ENCODE data around the gene LY86. TPM values are rescaled to one million over a fixed set of nuclear protein-coding genes. Genes with fewer than 3 reads are reported as not detected.

The LY86 gene
- total RNA-seq, 1 donor: not detected

DNA sequence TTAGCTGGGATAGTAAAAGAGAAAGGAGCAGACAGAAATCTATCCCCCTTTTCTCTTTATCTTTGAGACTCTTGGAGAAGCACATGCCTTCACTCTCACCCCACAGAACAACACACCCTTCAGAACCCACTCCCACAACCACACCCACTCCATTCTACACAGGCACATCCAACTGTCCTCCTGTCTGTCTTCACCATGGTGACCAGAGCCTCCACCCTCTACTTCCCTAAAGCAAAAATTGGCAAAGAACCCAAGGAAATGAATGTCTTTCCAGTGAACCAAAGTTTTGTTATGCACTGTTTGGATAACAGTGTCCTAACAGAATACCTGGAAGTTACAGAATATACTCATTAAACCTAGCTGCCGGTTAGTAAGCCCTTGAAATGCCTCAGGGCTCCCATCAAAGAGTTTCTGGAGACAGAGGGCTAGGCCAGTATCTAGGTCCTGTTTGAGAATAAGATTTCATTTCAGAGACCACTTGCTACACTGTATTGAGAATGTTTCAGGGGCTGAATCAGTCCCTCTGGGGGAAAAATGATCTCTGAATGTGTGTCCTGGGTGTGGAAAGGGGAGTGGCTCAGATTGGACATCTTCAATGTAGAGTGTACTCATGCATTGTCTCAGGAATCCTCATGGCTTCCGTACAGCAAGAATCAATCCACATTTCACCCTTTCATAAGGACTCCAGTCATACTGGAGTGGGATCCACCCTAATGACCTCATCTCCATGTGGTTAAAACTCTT lies 101.1 kb downstream of the LY86 start:
- TF ChIP-seq, protein P1, sequence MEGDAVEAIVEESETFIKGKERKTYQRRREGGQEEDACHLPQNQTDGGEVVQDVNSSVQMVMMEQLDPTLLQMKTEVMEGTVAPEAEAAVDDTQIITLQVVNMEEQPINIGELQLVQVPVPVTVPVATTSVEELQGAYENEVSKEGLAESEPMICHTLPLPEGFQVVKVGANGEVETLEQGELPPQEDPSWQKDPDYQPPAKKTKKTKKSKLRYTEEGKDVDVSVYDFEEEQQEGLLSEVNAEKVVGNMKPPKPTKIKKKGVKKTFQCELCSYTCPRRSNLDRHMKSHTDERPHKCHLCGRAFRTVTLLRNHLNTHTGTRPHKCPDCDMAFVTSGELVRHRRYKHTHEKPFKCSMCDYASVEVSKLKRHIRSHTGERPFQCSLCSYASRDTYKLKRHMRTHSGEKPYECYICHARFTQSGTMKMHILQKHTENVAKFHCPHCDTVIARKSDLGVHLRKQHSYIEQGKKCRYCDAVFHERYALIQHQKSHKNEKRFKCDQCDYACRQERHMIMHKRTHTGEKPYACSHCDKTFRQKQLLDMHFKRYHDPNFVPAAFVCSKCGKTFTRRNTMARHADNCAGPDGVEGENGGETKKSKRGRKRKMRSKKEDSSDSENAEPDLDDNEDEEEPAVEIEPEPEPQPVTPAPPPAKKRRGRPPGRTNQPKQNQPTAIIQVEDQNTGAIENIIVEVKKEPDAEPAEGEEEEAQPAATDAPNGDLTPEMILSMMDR (IDR thresholded peaks at IDR 0.05; ENCODE audit: insufficient read depth, low read length): no peak
- H3K4me3 ChIP-seq (ENCODE audit: low read depth, low read length): no peak overlapping the region
- DNase-seq (ENCODE audit: low read depth): peak; percentile 75

GRCh38 chr6:6690144-6690483 lies 101.6 kb downstream of the LY86 start:
- no peak for DNase-seq (ENCODE audit: low read depth)
- no peak overlapping the region for H3K4me3 ChIP-seq (ENCODE audit: low read depth, low read length)
- TF ChIP-seq, protein P1 (IDR thresholded peaks at IDR 0.05; ENCODE audit: insufficient read depth, low read length): no peak

- no peak for DNase-seq (ENCODE audit: low read depth)
- TF ChIP-seq, protein P1 (IDR thresholded peaks at IDR 0.05; ENCODE audit: insufficient read depth, low read length): no peak
- no peak overlapping the region for H3K4me3 ChIP-seq (ENCODE audit: low read depth, low read length)
Observed at GRCh38 chr6:6694368-6694780, 105.9 kb downstream of the LY86 start.

GRCh38 chr6:6694825-6695624 lies 106.5 kb downstream of the LY86 start:
- no peak overlapping the region for H3K4me3 ChIP-seq (ENCODE audit: low read depth, low read length)
- TF ChIP-seq, protein P1 (IDR thresholded peaks at IDR 0.05; ENCODE audit: insufficient read depth, low read length): no peak
- peak; percentile 51 for DNase-seq (ENCODE audit: low read depth)

DNA sequence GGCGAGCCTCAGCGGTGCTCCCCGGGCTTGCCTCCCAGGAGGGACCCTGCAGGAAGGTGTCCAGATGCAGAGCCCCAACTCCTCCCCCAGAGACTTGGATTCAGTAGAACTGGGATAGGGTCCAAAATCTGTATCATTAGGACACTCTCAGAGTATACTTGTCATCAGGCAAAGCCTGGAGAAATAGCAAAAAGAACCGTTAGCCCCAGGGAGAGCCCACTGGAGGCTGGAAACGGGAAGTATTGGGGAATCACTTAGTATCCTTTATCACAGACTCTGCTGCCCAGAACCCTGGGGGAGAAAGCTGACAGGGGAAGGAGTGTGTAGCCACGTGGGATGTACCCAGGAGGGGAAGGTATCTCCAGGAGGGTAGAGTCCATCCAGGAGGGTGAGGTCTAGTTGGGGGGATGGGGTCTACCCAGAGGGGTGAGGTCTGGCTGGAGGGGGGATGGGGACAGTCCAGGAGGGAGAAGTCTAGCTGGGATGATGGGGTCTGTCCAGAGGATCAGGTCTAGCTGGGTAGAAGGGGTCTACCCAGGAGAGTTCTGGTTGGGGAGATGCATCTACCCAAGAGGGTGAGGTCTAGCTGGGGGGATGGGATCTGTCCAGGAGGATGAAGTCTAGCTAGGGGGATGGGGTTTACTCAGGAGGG lies 107.2 kb downstream of the LY86 start:
- TF ChIP-seq, protein P1 (IDR thresholded peaks at IDR 0.05; ENCODE audit: insufficient read depth, low read length): no peak
- peak; percentile 61 for DNase-seq (ENCODE audit: low read depth)
- H3K4me3 ChIP-seq (ENCODE audit: low read depth, low read length): no peak overlapping the region

DNA sequence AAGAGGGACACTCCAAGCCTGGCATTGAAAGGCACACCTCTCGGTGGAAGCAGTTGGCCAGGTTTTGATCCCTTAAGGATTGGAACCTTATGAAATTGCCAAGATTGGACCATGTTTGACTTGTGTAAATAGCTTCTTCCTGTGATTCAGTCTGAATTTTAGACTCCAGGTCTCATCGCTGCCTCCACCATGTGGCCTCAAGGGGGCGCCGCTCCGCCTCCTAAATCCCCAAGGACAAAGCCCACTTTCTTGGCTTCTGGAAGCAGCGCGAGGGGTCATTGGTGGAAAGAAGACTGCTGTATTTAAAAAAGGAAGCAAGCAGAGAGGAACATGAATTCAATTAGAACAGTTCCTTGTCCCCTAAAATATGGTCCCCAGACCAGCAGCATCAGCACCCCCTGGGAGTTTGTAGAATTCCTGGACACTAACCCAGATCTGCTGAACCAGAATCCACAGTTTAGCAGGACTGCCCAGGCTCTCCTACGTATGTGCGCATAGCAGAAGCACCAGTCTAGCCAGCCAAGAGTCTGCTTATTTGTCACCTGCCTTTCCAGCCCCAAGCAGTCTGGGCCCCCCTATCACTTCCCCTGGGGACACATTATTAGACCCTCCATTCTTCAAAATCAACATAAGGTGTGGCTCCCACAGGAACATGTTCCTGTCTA lies 108.5 kb downstream of the LY86 start:
- TF ChIP-seq, protein P1 (IDR thresholded peaks at IDR 0.05; ENCODE audit: insufficient read depth, low read length): peak; percentile 84
- peak; percentile 75 for DNase-seq (ENCODE audit: low read depth)
- no peak overlapping the region for H3K4me3 ChIP-seq (ENCODE audit: low read depth, low read length)
